ENCODE measurements around the gene RFFL. TPM values are rescaled to one million over a fixed set of nuclear protein-coding genes. Genes with fewer than 3 reads are reported as not detected.

RFFL gene
- total RNA-seq, 1 donor from 2014 or later, result 34.1 TPM

DNA sequence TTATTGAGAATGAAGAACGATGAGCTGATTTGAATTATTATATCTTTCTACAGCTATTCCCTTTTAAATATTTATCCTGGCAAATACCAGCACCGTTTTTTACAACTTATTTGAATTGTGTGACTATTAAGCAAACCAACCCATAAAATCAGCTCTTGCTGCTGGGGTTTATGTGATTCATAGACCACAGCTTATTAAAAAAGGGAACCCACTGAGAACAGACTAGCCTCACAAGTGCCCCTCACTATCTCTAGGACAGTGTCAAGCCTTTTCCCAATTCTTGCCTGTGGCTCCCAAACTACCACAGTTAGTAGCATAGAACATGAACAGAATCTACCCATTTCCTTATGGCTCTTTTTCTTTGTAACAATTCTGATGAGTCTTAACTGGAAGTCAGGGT lies 89.3 kb downstream of the RFFL start:
- no peak overlapping the region for H3K4me3 Mint-ChIP-seq
- H3K36me3 Mint-ChIP-seq (ENCODE audit: low read depth), result peaks cover 2% of the 10 kb centered on the region
- H3K4me1 Mint-ChIP-seq, result peaks cover 2% of the 10 kb centered on the region
- ChIA-PET POLR2A (no interaction called here), CTCF (interaction anchor here (1.0 kb wide), 1 partner anchor 168 kb away, joined by 3 read pairs; the partner anchor contains the start of gene NLE1)
- ATAC-seq (ENCODE audit: low read depth) (no peak), DNase-seq (no peak)
- H3K9me3 Mint-ChIP-seq, result no peaks in the 10 kb centered on the region
- H3K27me3 Mint-ChIP-seq, result no peaks in the 10 kb centered on the region
- no peak overlapping the region for H3K27ac Mint-ChIP-seq
- intact Hi-C loops (cut with micrococcal nuclease), result no loop called here
- TF ChIP-seq, protein P1, sequence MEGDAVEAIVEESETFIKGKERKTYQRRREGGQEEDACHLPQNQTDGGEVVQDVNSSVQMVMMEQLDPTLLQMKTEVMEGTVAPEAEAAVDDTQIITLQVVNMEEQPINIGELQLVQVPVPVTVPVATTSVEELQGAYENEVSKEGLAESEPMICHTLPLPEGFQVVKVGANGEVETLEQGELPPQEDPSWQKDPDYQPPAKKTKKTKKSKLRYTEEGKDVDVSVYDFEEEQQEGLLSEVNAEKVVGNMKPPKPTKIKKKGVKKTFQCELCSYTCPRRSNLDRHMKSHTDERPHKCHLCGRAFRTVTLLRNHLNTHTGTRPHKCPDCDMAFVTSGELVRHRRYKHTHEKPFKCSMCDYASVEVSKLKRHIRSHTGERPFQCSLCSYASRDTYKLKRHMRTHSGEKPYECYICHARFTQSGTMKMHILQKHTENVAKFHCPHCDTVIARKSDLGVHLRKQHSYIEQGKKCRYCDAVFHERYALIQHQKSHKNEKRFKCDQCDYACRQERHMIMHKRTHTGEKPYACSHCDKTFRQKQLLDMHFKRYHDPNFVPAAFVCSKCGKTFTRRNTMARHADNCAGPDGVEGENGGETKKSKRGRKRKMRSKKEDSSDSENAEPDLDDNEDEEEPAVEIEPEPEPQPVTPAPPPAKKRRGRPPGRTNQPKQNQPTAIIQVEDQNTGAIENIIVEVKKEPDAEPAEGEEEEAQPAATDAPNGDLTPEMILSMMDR (IDR thresholded peaks at IDR 0.05), result no peak

DNA sequence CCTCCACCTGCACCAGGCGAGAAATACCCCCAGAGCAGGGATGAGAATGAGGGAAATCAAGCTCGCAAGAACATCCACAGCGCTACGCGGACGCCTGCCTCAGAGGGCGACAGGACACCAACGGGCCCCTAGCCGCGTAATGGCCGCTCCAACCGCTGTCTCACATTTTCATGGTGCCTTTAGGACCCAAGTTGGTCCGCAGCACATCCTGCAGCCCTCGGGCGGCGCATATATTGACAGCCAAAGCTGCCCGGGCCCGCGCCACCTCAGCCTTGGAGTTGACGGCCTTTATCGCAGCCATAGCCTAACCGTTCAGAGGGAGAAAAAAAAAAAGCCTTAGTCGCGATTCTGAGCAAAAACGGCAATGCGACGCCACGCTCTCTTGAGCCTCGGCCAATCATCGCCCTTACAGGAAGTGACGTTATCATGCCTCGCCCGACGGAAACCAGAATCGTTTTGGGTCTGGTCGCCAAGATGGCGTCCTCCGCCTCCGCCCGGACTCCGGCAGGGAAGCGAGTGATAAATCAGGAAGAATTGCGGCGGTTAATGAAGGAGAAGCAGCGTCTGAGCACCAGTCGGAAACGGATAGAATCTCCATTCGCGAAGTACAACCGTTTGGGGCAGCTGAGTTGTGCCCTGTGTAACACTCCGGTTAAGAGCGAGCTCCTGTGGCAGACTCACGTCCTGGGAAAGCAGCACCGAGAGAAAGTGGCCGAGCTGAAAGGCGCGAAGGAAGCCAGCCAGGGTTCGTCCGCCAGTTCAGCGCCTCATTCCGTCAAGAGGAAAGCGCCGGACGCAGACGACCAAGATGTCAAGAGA lies 102.2 kb downstream of the RFFL start, which contains the start of the genes CCT6B and ZNF830:
CCT6B (minus strand) TSS at position 368 of the 819 bp plus-strand sequence; CDS start at position 301, 67 bp downstream.
ZNF830 (plus strand) TSS at position 448 of the 819 bp plus-strand sequence; CDS start at position 475, 27 bp downstream.
- Mint-ChIP-seq H3K4me3 (peak within 1 kb of the TSS; percentile 100), H3K9me3 (peaks cover 2% of the 10 kb centered on the region), H3K27me3 (peaks cover 8% of the 10 kb centered on the region), H3K27ac (peak within 1 kb of the TSS; percentile 99), H3K4me1 (peaks cover 24% of the 10 kb centered on the region), H3K36me3 (ENCODE audit: low read depth) (peaks cover 44% of the 10 kb centered on the region)
- ATAC-seq (ENCODE audit: low read depth), result peak; percentile 94
- intact Hi-C loops (cut with micrococcal nuclease), result loop anchor here (1.0 kb wide), 2 partner anchors 19 to 128 kb away; partner anchors contain the start of gene LIG3
- peak; percentile 81 for DNase-seq
- ChIA-PET CTCF (interaction anchor here (0.9 kb wide), 1 partner anchor 159 kb away, joined by 3 read pairs; no protein-coding TSS in a partner anchor), POLR2A (interaction anchor here (0.6 to 2.1 kb wide), 9 partner anchors 17 to 617 kb away, joined by 3 to 25 read pairs (median 3); partner anchors contain the start of genes FNDC8, LIG3 and PEX12)
- TF ChIP-seq, protein P1 (IDR thresholded peaks at IDR 0.05), result no peak

DNA sequence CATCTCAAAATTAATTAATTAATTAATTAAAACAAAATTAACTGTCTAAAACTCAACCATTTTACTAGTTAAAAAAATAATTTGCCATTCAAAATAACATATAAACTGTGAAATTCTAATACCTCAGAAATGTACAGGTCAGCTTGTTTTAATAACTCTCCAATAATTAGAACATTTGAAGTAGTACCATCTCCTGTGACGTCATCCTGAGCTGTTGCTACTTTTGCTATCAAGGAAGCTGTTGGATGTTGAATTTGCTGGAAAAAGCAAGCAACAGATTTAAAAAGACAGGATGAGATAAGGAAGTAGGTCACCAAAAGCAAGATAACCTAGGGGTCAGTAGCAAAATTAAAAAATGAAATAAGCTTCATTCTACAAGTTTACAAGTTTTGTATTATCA lies 105.1 kb downstream of the RFFL start:
- POLR2A ChIA-PET, result interaction anchor here (1.7 kb wide), 1 partner anchor 22 kb away, joined by 4 read pairs; the partner anchor contains the start of gene LIG3
- intact Hi-C loops (cut with micrococcal nuclease), result no loop called here
- peaks cover 18% of the 10 kb centered on the region for H3K36me3 Mint-ChIP-seq (ENCODE audit: low read depth)
- no peak overlapping the region for H3K27ac Mint-ChIP-seq
- H3K4me1 Mint-ChIP-seq, result peaks cover 24% of the 10 kb centered on the region
- DNase-seq (no peak), ATAC-seq (ENCODE audit: low read depth) (no peak)
- no peak overlapping the region for H3K4me3 Mint-ChIP-seq
- CTCF ChIA-PET, result no interaction called here
- H3K27me3 Mint-ChIP-seq, result peaks cover 11% of the 10 kb centered on the region
- TF ChIP-seq, protein P1 (IDR thresholded peaks at IDR 0.05), result no peak
- peaks cover 2% of the 10 kb centered on the region for H3K9me3 Mint-ChIP-seq

Other genes starting within 250 kb of the RFFL start
- 2.1 and 2.4 TPM in 2 replicates for gene CCT6B, start 102.2 kb downstream of the RFFL start, total RNA-seq
- gene ZNF830, start 102.2 kb downstream of the RFFL start, total RNA-seq, result 29.9 and 31.6 TPM in 2 replicates
- 42.4 and 45.8 TPM in 2 replicates for gene LIG3, start 83.2 kb downstream of the RFFL start, total RNA-seq
- gene RAD51D, start 56.2 kb upstream of the RFFL start, total RNA-seq, result 17.0 and 22.9 TPM in 2 replicates
- gene FNDC8, start 57.9 kb upstream of the RFFL start, total RNA-seq, result not detected in 2 replicates
- gene NLE1, start 78.6 kb upstream of the RFFL start, total RNA-seq, result 22.1 and 26.3 TPM in 2 replicates
- gene UNC45B, start 84.1 kb upstream of the RFFL start, total RNA-seq, result not detected in 2 replicates
- 0.10 and 0.16 TPM in 2 replicates for gene SLC35G3, start 130.7 kb upstream of the RFFL start, total RNA-seq
- 15.2 and 15.3 TPM in 2 replicates for gene SLFN5, start 179.4 kb upstream of the RFFL start, total RNA-seq